Esophagus mucosa (tissue), 1 donor: ENCODE data around the gene PLEKHA8. TPM values are rescaled to one million over a fixed set of nuclear protein-coding genes. Genes with fewer than 3 reads are reported as not detected.

Experiments
- ATAC-seq: fragments of 200-7000 bp; cut with Tn5 transposase; one replicate; pipeline ENCODE4 v1.9.1; 2020
- total RNA-seq: library from RNA; stranded (reverse); gene quantifications from one replicate; pipeline ENCODE4 v1.2.4, GENCODE V29; 2023
- donor health status: DM: yes; HTN: yes; CAD: no.

The PLEKHA8 gene
- total RNA-seq, 1 donor from 2014 or later, result 5.7 TPM

GRCh38 chr7:30114536-30115238, 86.5 kb downstream of the PLEKHA8 start:
- ATAC-seq, result no peak

DNA sequence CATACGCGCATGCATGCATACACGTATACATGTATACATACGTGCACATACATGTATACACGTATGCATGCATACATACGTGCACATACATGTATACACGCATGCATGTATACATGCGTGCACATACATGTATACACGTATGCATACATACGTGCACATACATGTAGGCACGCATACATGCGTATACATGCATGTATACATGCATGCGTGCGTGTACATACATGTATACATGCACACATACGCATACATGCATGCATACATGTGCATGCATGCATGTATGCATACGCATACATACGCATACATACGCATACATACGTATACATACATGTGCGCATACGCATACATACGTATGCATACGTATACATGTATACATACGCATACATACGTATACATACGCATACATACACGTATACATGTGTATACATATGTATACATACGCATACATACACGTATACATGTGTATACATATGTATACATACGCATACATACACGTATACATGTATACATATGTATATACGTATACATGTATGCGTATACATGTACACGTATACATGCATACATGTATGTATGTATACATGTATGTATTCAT, 87.6 kb downstream of the PLEKHA8 start:
- no peak for ATAC-seq

- ATAC-seq, result no peak
Observed at GRCh38 chr7:30116771-30117170, 88.6 kb downstream of the PLEKHA8 start.

DNA sequence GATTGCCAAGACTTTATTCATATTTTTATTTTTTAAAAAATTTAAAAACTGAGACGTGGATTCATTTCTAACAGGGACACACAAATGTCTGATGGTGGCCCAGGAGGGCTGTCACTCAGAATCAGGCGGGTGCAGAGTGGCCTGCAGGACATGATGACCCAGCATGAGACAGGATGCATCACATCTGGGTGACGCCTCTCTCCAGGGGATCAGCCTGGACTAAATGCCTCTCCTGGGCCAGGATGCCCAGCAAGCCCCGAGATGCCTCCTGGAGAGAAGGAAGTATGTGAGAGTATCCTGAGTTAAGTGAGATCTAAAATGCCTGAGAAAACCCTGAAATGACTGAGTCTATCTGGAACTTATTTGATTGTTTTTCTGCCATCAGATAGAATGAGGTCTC, 89.7 kb downstream of the PLEKHA8 start:
- no peak for ATAC-seq

DNA sequence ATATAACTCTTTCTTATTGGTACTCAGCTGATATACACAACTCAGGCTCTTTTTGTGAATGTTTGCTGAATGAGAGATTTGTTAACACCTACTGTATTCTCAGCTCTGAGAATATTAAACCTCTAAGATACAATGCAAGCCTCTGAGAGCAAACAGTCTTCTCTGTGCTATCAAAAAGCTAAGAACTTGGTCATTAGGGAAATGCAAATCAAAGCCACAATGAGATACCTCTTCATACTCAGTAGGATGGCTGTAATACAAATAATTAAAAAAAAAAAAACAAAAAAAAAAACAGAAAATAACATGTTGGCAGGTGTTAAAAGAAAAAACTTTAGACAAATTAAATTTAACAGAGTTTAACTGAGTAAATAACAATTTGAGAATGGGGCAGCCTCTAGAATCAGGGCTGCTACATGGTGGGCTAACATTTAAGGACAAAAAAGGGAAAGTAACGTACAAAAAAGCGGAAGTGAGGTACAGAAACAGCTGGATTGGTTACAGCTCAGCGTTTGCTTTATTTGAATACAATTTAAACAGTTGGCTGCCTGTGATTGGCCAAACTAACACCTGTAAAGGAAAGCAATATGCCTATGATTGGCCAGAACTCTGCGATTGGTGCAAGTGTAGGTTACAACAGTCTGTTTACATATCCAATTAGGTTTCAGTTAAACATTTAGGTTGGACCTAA, 91.8 kb downstream of the PLEKHA8 start:
- ATAC-seq, result no peak

- no peak for ATAC-seq
Observed at GRCh38 chr7:30133736-30134610, 105.8 kb downstream of the PLEKHA8 start.

DNA sequence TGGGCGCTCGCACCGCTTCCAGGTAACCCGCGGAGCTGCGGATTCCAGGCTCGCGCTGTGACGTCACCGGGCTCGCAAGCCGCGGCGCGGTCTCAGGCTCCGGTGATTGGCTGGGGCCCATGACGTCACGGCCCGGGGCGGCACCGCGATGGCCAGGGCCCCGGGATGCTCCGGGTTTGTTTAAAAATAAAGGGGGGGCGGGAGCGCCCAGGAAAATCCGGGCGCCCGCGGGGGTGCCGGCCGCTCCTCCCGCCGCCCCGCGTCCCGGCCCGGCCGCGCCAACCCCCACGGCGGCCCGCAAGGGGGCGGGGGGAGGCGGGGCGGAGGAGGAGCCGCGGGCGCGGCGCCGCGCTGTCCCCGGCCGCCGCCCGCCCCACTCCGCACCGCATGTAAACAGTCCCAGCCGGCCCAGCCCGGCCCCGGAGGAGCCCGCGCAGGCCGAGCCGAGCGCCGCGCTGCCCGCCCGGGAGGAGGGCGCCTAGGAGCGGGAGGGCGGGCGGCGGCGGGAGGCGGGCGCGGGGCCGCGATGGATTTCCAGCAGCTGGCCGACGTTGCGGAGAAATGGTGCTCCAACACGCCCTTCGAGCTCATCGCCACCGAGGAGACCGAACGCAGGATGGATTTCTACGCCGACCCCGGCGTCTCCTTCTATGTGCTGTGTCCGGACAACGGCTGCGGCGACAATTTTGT, 106.5 kb downstream of the PLEKHA8 start, which contains the start of gene MTURN:
MTURN (plus strand) TSS at position 376 of the 690 bp plus-strand sequence; CDS start at position 527, 151 bp downstream.
- ATAC-seq, result peak; percentile 84

GRCh38 chr7:30135301-30136116, 107.3 kb downstream of the PLEKHA8 start:
- ATAC-seq, result peak; percentile 80

GRCh38 chr7:30136117-30136731, 108.0 kb downstream of the PLEKHA8 start:
- ATAC-seq, result peak; percentile 3

DNA sequence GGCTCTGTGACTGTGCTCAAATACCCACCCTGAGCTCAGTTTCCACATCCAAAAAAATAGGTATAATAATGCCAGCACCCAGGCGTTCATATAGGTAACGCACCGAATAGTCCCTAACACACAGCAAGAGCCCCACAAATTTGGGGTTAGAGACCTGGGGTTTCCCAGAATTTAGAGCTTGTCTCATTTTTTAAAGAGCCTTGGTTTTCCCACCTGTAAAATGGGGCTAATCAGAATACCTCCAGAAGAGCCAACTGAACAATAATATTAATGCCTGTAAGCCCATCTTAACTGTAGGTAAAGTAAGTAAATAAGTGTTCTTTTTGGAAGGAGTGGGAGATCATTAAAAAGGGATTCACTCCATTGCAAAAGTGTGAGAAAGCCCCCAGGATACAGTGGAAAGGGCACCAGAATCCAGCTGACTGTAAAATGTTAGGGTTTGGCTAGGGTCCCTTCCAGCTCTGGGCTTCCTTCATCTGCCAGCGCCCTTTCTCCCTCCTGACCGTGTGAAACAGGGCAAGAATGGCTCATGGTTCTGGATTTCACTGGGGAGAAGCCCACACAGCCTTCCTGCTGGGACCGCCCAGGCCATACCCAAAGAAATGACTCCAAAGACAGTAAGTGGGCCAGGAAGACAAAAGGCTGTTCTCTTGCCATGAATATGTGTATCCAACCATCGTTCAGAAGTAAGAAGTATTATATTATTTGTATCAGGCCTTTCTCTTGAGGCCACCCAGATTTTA, 108.7 kb downstream of the PLEKHA8 start:
- no peak for ATAC-seq

DNA sequence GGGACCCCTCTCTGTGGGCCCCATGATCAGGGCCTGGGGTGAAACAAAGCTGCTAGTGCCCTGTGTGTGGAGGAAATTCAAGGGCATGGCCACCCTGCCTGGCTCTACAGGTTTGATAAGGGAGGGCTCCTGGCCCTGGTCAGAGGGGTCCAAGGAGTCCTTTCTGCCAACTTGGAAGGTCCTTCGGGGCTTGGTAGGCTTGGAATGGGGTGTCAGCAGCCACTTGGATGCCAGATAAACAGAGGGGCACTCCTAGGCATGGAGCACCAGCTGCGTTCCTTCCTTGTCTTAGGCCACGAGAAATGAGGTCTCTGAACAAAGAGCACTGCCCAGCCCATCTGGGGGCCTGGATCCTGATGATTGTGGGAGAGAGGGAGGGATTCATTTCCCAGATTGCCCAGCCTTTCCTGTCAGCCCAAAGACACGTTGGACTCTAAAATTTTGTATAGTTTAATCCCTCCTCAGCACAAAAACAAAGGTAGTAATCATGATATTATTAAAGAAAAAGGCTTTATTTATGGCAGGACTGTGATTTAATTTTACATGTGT, 111.7 kb downstream of the PLEKHA8 start:
- ATAC-seq, result no peak

GRCh38 chr7:30140456-30140855, 112.2 kb downstream of the PLEKHA8 start:
- no peak for ATAC-seq

GRCh38 chr7:30142710-30143109, 114.5 kb downstream of the PLEKHA8 start:
- ATAC-seq, result peak; percentile 81

GRCh38 chr7:30143748-30144251, 115.6 kb downstream of the PLEKHA8 start:
- peak; percentile 56 for ATAC-seq

DNA sequence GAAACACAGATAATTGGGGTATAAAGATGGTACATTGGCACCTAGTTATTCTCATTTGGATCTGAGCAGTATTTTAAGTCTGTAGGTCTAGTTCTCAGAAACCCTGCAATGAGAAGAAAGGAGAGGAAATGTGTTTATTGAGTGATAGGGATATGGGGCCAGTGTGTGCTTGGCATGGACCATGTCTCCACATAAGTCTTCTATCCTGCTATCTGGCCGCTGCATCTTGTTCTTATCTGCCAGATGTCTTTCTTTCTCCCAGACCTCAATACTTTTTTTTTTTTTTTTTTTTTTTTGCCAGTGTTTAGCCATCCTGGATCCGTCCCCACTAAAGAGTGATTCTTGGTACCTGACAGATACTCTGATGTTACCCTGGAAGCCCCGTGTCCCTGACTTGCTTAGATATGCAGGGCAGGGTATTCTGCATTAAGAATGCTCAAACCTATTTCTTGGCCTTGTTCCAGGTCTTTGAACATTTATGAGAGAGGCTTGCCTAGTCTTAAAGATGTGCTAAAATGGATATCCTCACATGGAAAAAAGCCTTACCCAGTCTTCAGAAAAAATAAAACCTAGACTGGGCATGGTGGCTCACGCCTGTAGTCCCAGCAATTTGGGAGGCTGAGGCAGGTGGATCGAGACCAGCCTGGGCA, 116.6 kb downstream of the PLEKHA8 start:
- ATAC-seq, result no peak

- ATAC-seq, result no peak
Observed at GRCh38 chr7:30145426-30145970, 117.3 kb downstream of the PLEKHA8 start.

- no peak for ATAC-seq
Observed at GRCh38 chr7:30146127-30146612, 118.0 kb downstream of the PLEKHA8 start.

- no peak for ATAC-seq
Observed at GRCh38 chr7:30147223-30147622, 119.0 kb downstream of the PLEKHA8 start.
